Testis (tissue), 2 donors: ENCODE data around the gene PIP5KL1.

Source experiments
- POLR2A ChIP-seq: fragments of 450-650 bp; IDR thresholded peaks from one replicate; pipeline ENCODE4 v1.6.1; 2017; ENCODE audit warnings: antibody characterized with exemption, mild to moderate bottlenecking, moderate library complexity
- TF ChIP-seq, protein P1 (sequence below), 3 experiments: fragments of 450-650 bp in 2 of 3; fragments of 200-600 bp in 1 of 3; sonication (generic) in 1 of 3; IDR thresholded peaks; one replicate each; pipeline ENCODE4 v1.5.1; 2016 to 2019; ENCODE audit warnings: antibody characterized with exemption in 3 of 3, mild to moderate bottlenecking in 2 of 3, moderate library complexity in 1 of 3

DNA sequence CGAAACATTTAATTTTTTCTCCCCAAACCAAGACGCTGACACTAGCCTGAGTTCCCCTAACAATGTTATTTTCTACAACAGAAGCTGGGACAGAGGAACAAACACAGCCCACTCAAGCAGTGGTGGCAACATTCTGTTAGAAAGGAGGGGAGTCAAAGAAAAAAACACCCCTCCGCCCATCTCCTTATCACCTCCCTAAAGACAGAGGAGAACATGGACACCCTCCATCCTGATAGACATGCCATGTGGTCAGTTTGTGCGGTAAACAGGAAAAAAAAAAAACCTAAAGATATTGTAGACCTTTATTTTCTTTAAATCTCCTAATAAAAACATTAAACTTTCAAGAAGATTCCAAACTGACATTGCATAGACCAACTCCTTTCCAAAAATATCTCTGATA is 10.0 kb upstream of the PIP5KL1 start:
- TF ChIP-seq, protein P1, sequence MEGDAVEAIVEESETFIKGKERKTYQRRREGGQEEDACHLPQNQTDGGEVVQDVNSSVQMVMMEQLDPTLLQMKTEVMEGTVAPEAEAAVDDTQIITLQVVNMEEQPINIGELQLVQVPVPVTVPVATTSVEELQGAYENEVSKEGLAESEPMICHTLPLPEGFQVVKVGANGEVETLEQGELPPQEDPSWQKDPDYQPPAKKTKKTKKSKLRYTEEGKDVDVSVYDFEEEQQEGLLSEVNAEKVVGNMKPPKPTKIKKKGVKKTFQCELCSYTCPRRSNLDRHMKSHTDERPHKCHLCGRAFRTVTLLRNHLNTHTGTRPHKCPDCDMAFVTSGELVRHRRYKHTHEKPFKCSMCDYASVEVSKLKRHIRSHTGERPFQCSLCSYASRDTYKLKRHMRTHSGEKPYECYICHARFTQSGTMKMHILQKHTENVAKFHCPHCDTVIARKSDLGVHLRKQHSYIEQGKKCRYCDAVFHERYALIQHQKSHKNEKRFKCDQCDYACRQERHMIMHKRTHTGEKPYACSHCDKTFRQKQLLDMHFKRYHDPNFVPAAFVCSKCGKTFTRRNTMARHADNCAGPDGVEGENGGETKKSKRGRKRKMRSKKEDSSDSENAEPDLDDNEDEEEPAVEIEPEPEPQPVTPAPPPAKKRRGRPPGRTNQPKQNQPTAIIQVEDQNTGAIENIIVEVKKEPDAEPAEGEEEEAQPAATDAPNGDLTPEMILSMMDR (IDR thresholded peaks at IDR 0.05) = no peak
- no peak for TF ChIP-seq POLR2A
